Osteocyte (in vitro differentiated cells): ENCODE measurements around the gene SLC16A10. TPM values are rescaled to one million over a fixed set of nuclear protein-coding genes. Genes with fewer than 3 reads are reported as not detected.
"Not testable (repeated sequence)": the region's sequence is repeated elsewhere in the genome, so short reads cannot be mapped to it uniquely, and the experiment has no call there.

Experiments
- DNase-seq: peaks from one replicate; pipeline ENCODE4 v3.0.0; 2021; ENCODE audit warnings: mixed read lengths; ENCODE audit not compliant: unreplicated experiment; ENCODE audit errors: extremely low spot score
- H3K27ac Mint-ChIP-seq: one replicate; pipeline ENCODE4 v1.8.0; 2021; ENCODE audit warnings: mild to moderate bottlenecking, mixed read lengths; ENCODE audit not compliant: unreplicated experiment
- H3K27me3 Mint-ChIP-seq: one replicate; pipeline ENCODE4 v1.8.0; 2021; ENCODE audit warnings: mixed read lengths; ENCODE audit not compliant: unreplicated experiment
- H3K36me3 Mint-ChIP-seq: one replicate; pipeline ENCODE4 v1.8.0; 2021; ENCODE audit warnings: mixed read lengths; ENCODE audit not compliant: unreplicated experiment
- H3K4me1 Mint-ChIP-seq: one replicate; pipeline ENCODE4 v1.8.0; 2021; ENCODE audit warnings: mixed read lengths; ENCODE audit not compliant: unreplicated experiment
- H3K4me3 Mint-ChIP-seq: one replicate; pipeline ENCODE4 v1.8.0; 2021; ENCODE audit warnings: mild to moderate bottlenecking, moderate library complexity, mixed read lengths; ENCODE audit not compliant: unreplicated experiment
- H3K9me3 Mint-ChIP-seq: one replicate; pipeline ENCODE4 v1.8.0; 2021; ENCODE audit warnings: mixed read lengths; ENCODE audit not compliant: unreplicated experiment
- total RNA-seq: library from RNA; stranded (reverse); gene quantifications from 2 replicates; pipeline ENCODE4 v1.2.1, GENCODE V29; 2021
- TF ChIP-seq, protein P1 (sequence below): fragments of 200-600 bp; sonication (generic); IDR thresholded peaks from 2 replicates; pipeline ENCODE4 v1.5.0; 2021; ENCODE audit warnings: antibody characterized with exemption, mild to moderate bottlenecking, moderate library complexity

Gene SLC16A10
- total RNA-seq, 1 donor from 2014 or later = not detected

DNA sequence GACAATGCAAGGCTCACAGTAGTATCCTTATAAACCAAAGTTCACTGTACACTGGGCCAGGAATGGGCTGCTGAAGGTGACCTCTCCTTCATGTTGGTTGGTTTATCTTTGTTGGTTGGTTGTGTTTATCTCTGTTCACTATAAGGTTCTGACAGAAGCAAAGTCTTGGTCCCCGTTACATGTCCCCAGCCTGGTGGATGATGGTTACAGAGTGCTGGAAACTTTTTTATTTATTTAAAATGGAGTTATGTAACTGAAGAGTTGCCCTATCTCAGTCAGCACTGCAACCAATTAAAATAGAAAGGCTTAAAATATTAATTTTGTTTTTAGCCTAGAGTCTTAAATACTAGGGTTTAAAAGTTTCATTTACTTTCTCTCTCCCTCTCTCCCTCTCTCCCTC, 100.6 kb downstream of the SLC16A10 start:
- Mint-ChIP-seq H3K9me3 (no peaks in the 10 kb centered on the region), H3K4me1 (no peaks in the 10 kb centered on the region), H3K36me3 (no peaks in the 10 kb centered on the region), H3K4me3 (no peak overlapping the region), H3K27me3 (peaks cover 37% of the 10 kb centered on the region), H3K27ac (no peak overlapping the region)
- TF ChIP-seq, protein P1, sequence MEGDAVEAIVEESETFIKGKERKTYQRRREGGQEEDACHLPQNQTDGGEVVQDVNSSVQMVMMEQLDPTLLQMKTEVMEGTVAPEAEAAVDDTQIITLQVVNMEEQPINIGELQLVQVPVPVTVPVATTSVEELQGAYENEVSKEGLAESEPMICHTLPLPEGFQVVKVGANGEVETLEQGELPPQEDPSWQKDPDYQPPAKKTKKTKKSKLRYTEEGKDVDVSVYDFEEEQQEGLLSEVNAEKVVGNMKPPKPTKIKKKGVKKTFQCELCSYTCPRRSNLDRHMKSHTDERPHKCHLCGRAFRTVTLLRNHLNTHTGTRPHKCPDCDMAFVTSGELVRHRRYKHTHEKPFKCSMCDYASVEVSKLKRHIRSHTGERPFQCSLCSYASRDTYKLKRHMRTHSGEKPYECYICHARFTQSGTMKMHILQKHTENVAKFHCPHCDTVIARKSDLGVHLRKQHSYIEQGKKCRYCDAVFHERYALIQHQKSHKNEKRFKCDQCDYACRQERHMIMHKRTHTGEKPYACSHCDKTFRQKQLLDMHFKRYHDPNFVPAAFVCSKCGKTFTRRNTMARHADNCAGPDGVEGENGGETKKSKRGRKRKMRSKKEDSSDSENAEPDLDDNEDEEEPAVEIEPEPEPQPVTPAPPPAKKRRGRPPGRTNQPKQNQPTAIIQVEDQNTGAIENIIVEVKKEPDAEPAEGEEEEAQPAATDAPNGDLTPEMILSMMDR = no peak
- DNase-seq = no peak

DNA sequence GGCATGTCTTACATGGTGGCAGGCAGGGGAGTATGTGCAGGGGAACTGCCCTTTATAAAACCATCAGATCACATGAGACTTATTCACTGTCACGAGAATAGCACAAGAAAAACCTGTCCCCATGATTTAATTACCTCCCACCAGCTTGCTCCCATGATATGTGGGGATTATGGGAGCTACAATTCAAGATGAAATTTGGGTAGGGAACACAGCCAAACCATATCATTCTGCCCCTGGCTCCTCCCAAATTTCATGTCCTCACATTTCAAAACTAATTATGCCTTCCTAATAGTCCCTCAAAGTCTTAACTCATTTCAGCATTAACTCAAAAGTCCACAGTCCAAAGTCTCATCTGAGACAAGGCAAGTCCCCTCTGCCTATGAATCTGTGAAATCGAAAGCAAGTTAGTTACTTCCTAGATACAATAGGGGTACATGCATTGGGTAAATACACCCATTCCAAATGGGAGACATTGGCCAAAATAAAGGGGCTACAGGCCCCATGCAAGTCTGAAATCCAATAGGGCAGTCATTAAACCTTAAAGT, 102.4 kb downstream of the SLC16A10 start:
- not testable (repeated sequence) for H3K27ac Mint-ChIP-seq, H3K4me3 Mint-ChIP-seq, H3K36me3 Mint-ChIP-seq, H3K4me1 Mint-ChIP-seq, H3K9me3 Mint-ChIP-seq, DNase-seq
- H3K27me3 Mint-ChIP-seq = peaks cover 34% of the 10 kb centered on the region

DNA sequence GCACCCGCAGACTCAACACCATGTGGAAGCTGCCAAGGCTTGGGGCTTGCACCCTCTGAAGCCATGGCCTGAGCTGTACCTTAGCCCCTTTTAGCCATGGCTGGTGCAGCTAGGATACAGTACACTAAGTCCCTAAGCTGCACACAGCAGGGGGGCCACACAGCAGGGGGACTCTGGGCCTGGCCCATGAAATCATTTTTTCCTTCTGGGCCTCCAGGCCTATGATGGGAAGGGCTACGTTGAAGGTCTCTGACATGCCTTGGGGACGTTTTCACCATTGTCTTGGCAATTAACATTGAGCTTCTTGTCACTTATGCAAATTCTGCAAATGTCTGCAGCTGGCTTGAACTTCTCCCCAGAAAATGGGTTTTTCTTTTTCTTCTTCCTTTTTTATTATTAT, 103.3 kb downstream of the SLC16A10 start:
- Mint-ChIP-seq H3K4me1 (no peaks in the 10 kb centered on the region), H3K27me3 (peaks cover 36% of the 10 kb centered on the region), H3K27ac (no peak overlapping the region), H3K4me3 (no peak overlapping the region), H3K36me3 (no peaks in the 10 kb centered on the region), H3K9me3 (no peaks in the 10 kb centered on the region)
- TF ChIP-seq, protein P1 = no peak
- no peak for DNase-seq

DNA sequence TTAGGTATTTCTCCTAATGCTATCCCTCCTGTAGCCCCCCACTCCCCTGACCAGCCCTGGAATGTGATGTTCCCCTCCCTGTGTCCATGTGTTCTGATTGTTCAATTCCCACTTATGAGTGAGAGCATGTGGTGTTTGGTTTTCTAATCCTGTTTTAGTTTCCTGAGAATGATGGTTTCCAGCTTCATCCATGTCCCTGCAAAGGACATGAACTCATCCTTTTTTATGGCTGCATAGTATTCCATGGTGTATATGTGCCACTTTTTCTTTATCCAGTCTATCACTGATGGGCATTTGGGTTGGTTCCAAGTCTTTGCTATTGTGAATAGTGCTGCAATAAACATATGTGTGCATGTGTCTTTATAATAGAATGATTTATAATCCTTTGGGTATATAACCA, 103.8 kb downstream of the SLC16A10 start:
- not testable (repeated sequence) for H3K4me3 Mint-ChIP-seq, DNase-seq, H3K27ac Mint-ChIP-seq, H3K9me3 Mint-ChIP-seq, H3K4me1 Mint-ChIP-seq, H3K36me3 Mint-ChIP-seq
- H3K27me3 Mint-ChIP-seq = peaks cover 36% of the 10 kb centered on the region

DNA sequence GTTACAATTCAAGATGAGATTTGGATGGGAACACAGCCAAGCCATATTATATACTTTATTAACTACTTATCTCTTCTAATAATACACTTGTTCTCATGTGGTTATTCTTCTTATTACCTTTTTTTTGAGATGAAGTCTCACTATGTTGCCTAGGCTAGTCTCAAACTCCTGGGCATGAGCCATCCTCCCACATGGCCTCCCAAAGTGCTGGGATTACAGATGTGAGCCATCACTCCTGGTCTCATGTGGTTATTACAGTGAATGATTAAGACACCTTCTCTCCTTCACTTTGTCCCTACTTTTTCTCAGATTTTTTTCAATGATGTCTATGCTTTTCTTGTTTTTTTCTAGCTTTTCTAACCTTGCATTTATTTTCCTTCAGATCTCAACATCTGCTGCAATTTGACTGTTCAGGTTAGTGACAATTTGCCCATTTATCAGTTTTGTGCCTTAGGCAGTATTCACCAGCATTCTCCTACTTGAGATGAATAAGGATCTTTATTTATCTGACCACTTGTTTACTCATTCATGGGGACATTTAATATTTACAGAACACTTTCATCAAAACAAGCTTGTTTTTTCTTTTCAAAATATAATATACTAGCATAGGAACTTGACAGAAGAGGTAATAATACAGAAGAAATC, 105.7 kb downstream of the SLC16A10 start:
- no peak overlapping the region for H3K27ac Mint-ChIP-seq
- no peaks in the 10 kb centered on the region for H3K4me1 Mint-ChIP-seq
- no peaks in the 10 kb centered on the region for H3K9me3 Mint-ChIP-seq
- H3K36me3 Mint-ChIP-seq = no peaks in the 10 kb centered on the region
- peaks cover 29% of the 10 kb centered on the region for H3K27me3 Mint-ChIP-seq
- H3K4me3 Mint-ChIP-seq = no peak overlapping the region
- TF ChIP-seq, protein P1 = no peak
- no peak for DNase-seq

DNA sequence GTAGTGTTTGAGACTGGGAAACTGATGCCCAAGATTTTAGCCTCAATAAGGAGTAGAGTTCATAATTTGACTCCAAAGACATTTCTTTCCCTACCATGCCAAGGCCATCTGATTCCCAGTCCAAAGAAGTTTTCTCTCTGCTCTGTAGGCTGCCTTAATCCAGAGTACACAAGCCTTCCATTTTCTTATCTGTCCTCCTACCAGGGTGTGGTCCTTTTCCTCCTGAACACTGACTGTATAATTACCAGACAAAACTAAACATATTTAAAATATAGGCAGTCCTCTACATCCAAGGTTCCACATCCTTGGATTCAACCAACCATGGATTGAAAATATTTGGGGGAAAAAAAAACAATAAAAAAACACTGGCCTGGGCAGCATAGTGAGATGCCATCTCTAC, 108.4 kb downstream of the SLC16A10 start:
- no peaks in the 10 kb centered on the region for H3K9me3 Mint-ChIP-seq
- H3K27ac Mint-ChIP-seq = no peak overlapping the region
- no peak overlapping the region for H3K4me3 Mint-ChIP-seq
- no peak for DNase-seq
- H3K36me3 Mint-ChIP-seq = no peaks in the 10 kb centered on the region
- H3K4me1 Mint-ChIP-seq = no peaks in the 10 kb centered on the region
- TF ChIP-seq, protein P1 = no peak
- peaks cover 28% of the 10 kb centered on the region for H3K27me3 Mint-ChIP-seq
